GM19468 (cell line): ENCODE data around the gene DUS1L.

Source experiments
- ATAC-seq: cut with Tn5 transposase; IDR thresholded peaks from one replicate; pipeline ENCODE4 v1.9.1; 2021; ENCODE audit warnings: mild to moderate bottlenecking, moderate library complexity, moderate number of reproducible peaks; ENCODE audit not compliant: unreplicated experiment; ENCODE audit errors: extremely low read depth

Gene DUS1L

DNA sequence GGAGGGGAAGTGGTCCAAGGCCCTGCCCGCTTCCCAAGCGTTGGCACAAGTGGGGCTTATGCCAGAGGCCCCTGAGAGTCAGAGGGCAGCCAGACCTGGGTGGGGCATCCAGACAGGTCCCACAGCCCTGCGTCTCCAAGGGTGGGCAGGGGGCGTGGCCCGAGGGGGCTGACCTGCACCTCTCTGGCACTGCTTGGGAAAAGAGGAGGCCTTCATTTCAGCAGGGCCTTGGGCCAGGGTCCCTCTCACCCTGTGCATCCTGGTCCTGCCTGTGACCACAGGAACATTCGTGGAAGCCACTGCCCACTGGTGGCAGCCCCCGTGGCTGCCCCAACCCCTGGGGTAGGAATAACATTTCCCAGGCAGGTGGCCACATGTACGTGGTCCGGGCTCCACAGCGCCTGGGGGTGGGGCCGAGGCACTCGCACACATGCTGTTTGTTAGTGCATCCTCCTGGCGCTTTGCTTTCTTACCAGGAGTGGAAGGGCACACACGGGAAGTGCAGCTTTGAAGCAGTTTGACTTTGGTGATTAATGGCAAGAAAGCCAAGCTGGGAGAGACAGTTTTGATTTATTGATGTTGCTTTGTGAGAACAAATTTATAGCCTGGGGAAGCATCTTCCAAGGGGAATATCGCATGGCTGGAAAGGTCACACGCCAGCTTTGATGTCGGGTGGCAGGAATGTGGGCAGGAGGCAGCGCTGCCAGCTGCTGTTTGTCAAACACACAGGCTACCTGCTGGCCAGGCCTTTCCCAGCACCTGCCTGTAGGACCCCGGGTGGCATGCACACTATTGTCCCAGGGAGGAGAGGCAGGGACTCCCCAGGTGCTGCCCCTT is 47.2 kb downstream of the DUS1L start:
- no peak for ATAC-seq

DNA sequence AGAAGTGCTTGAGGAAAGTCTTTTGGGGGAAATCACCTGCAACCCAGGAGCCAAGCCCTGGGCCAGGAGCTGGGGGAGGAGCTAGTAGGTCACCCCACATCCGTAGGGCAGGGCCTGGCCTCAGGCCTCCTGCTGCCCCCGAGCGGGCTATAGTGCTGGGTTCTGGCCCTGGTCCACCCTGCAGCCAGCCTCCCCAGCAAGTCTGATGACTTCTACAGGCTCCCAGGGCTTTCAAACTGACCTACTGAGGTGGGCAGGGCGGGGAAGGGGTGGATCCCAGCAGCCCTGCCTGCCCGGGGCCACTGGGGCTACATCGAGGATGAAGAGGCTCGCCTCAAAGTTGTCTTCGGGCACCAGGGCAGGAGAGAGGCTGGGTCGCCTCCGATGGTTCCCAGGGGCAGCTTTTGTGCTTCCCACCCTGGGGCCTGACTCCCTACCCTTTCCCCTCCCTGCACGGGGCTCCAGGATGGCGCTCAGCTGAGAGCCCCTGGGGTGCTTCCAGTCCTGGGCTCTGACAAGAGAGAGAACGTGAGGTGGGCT is 47.9 kb downstream of the DUS1L start:
- ATAC-seq: no peak

DNA sequence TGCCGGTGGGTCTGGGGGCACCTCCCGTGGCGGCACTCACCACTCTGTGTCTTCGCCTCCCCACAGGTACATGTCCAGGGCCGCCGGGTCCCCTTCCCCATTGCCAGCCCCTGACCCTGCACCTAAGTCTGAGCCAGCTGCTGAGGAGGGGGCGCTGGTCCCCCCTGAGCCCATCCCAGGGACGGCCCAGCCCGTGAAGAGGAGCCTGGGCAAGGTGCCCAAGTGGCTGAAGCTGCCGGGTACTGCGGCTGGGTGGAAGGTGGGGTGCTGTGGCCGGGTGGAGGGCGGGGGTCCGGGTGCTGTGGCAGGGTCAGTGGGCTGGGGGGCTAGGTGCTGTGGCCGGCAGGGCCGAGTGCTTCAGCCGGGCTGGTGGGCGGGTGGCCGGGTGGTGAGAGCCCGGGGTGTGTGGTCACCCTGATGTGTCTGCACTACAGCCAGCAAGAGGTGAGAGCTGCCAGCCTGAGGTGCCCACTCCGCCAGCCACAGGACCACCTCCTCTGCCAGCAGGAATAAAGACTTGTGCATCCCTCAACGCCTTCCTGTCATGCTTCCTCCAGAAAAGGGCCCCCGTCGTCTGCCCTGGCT is 48.6 kb downstream of the DUS1L start:
- no peak for ATAC-seq

DNA sequence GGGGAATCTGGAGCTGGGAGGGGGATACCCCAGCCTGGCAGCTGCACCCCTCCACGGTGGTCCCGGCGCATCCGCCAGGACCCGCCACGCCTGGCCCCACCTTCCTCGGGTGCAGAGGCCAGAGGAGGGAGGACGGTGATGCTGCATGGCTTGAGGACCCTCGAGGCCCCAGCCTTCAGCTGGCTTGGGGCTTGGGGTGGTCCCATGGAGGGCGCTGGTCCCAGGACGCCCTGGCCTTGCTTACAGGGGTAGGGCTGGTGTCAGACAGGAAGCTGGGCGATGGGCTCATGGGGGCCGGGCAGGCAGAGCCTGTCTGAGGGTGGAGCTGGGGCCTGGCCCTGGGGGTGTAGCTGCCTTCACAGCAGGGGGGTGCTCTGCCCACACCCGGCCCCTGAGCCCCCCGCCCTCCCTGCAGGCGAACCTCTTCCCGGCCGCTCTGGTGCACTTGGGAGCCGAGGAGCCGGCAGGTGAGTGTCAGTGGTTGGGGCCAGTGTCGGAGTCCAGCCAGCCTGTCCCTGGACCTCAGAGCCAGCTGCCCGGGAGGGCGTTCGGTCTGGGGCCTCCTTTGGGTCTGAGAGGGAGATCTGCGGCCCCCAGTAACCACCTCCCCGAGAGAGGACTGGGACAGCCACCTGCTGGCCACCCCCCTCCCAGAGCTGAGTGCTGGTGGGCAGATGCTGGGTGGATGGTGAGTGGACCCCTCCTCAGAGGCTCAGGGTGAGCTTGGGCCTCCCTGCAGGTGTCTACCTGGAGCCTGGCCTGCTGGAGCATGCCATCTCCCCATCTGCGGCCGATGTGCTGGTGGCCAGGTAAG is 49.3 kb downstream of the DUS1L start:
- ATAC-seq: no peak

DNA sequence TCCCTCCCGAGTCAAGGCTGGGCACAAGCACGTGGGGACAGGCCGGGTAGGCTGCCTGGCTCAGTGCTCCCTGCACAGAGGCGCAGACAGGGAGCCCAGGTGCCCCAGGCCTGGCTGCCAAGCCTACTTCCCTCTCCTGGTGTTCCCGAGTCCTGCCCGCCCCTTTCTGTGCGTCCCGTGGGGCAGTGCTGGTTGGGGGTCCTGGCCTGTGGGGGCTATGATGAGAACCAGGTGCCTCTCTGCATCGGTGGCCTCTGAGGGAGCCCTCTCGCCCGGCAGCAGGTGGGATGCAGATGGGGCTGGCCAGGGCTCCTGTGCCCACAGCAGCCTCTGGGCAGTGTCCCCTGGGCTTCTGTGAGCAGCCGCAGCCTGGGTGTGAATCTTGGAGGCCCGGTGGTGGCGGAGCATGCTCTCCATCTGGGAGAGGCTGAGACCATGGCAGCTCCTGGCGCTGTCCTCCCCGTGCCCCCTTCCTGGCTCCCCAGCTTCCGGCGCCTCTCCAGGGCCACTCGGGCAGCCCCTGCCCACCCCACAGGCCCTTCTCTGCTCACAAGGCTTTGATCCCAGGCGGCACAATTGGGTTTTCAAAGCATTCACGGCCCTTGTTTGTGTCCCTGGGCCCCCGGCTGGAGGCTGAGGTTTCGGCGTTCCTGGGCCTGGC is 50.2 kb downstream of the DUS1L start:
- ATAC-seq: no peak

DNA sequence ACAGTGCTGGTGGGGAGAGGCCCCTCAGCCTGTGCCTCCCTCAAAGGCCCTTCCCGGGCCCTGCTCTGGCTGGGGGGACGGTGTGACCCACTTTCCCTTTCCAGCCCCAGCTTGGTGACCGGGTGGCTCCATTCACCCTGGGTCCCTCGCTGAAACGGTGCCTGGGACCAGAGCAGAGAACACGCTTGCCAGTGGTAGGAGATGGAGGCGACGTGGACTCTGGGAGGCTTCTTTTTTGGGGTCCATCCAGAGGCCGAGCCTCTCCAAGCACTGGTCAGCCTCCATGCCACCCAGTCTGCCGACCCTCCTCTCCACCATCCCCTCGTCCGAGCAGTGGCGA is 50.7 kb downstream of the DUS1L start:
- no peak for ATAC-seq

DNA sequence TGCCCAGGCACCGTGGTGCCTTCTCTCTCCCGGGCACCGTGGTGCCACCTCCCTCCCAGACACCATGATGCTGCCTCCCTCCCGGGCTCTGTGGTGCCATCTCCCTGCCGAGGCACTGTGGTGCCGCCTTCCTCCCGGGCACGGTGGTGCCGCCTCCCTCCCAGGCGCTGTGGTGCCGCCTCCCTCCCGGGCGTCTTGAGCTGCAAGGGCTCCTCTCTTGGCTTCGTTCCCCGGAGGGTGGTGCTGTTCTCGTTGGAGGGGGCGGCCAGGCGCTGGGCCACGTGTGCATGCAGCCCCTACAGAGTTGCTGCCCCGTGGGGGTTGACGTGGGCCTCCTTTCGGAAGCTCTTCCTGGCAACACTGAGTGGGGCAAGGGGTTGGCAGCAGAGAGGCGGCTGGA is 51.2 kb downstream of the DUS1L start:
- no peak for ATAC-seq

DNA sequence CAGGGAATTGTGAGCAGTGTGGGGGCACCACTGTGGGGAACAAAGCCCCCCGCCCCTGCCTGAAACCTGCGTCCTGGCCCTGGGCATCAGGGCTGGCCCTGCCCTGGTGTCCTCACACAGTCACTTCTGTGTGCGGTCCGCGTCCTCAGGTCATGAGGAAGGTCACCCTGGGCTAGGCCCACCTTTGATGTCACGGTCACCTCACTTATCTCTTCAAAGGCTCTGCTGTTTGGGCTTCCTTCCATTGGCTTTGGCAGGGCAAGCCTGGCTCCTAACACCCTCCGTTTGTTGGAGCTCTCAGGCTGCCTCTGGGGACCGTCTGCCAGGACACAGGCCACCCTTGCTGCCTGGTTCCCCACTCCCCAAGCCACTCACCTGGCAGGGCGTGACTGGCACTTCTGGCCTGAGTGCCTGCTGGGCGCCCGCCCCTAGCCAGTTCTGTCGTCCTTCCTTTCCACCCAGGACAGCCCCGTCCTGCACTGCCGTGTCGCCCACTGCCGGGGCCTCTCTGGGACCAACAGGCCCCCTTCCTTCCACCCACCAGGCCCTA is 51.8 kb downstream of the DUS1L start:
- ATAC-seq: no peak

DNA sequence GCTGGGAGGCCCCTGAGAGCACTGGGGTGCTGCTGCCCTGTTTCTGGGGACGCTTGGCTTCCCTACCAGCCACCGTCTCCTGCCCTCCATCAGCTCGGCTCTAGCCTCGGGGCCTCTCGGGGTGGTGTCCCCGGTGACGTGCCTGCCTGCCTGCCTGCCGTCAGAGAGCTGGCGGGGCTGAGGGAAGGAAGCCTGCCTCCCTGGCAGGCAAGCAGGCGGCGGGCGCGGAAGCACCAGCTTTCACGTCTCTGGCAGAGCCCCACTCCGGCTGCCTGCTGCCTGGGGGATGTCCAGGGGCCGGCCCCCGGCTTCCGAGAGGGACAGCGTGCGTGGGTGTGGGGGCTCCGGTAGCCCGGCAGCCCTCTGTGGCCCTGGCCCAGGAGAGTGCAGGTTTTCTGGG is 52.3 kb downstream of the DUS1L start:
- no peak for ATAC-seq

DNA sequence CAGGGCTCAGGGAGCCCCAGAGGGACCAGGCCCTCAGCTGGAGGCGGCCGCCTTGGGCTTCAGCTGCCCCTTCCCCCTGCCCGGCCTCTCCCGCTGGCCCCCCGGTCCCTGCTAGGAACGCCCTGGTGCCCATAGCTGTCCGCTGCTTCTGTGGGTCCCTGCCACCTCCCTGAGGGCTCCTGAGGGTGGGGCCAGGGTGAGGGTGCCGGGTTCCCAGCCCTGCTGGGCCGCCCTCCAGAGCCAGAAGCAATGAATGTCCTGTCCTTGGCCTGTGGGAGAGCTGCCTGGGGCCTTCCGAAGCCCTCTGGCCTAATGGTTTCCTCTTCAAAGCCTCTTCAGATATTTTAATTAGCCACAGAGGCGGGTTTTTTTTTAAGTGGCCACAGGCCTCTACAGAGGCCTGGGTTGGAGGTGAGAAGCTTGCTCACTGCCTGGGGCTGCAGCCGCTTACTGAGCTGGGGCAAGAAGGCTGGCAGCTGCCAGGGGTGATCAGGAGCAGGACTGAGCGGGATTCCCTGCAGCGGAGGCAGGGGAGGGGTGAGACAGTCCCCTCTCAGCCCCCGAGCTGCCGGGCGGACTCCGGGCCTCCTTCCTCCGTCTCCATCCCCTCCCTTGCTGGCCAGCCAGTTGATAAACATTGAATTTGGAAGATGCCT is 52.8 kb downstream of the DUS1L start:
- ATAC-seq: no peak

DNA sequence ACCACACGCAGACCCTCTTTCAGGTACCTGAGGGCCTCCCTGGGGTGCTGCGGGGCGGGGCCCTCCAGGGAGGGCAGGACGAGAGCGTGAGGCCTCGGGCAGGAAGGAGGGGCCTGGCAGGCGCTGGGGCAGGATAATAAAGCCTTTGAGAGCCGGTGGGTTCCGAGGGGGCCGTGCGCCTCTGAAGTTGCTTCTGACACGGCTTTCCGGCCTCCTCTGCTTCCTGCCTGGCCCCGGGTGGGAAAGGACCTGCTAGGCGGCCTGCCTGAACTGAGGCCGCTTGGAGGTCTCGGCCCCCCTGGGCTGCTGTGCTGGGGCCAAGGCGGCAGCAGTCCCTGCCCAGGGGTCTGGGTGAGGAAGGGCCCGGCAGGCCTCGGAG is 53.4 kb downstream of the DUS1L start:
- no peak for ATAC-seq

DNA sequence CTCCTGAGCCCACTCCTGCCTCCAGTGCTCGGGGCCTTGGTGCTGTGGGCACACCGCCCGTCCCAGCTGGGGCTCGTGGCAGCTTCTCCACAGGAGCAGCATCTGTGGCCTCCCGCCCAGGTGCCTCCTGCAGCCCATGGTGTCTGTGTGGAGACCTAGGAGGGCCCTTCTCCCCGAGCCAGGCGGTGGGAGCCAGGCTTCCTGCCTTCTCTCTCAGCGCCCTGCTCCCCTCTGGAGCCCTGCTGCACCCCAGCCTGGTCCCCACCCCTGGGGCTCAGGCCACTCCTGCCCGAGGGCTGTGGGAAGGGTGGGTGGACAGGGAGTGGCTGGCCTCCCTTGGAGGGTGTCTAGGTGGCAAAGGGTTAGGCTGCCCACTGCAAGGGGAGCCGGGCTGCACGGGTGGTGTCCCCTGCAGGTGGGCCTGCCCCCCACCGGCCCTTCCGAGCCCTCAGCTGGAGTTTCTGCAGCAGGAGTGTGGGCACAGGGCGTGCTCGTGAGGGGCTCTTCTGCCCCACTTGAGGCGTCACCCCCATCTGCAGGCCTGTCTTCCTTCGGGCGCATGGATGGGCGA is 53.9 kb downstream of the DUS1L start:
- ATAC-seq: no peak

DNA sequence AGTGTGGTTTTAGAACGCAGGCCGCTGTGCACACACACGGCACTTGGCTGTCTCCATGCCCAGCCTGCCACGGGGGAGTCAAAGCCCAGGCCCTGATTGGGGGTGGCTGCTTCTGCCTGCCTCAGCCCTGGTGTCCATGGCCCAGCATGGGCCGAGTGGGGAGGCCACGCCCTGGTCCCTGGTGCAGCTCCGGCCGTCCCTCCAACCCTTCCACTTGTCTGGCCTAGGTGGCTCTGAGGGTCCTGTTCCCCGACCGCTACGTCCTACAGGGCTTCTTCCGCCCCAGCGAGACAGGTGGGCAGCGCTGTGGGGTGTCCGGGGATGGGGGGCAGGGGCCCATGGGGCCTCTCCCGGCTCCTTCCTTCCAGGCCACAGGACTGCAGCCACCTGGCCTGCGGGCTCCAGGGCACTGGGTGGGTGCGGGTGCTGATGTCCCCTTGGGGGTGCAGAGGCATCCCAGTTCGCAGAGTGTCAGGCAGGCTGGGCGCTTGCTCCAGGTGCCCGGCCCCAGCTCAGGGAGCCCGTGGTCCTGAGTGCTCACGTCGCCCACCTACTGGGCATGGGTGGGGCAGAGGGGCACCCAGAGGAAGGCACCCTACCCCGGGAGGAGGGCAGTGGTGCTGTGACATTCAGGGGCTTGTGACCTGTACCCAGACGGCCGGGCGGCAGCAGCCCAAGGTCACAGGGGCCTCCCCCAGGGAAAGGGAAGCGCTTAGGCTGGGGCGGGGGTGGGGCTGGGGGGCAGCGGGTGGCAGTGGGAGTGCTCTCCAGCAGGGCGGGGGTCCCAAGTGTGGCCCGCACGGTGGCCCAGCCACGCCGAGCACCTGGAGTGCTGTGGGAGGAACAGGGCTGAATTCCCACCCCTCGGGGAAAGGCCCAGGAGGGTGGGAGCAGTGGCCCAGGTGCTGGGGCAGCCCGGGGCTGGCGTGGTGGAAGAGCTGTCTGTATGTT is 54.8 kb downstream of the DUS1L start:
- ATAC-seq: no peak

DNA sequence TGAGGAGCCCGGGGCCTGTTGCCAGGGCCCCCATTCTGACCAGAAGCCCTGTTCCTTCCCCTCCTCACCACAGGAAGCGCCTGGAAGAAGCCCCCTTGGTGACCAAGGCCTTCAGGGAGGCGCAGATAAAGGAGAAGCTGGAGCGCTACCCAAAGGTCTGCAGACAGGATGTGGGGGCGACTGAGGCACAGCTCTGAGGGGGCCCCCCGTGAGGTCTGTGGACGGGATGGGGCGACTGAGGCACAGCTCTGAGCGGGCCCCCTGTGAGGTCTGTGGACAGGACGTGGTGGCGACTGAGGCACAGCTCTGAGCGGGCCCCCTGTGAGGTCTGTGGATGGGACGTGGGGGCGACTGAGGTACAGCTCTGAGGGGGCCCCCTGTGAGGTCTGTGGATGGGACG is 56.2 kb downstream of the DUS1L start:
- ATAC-seq: no peak

DNA sequence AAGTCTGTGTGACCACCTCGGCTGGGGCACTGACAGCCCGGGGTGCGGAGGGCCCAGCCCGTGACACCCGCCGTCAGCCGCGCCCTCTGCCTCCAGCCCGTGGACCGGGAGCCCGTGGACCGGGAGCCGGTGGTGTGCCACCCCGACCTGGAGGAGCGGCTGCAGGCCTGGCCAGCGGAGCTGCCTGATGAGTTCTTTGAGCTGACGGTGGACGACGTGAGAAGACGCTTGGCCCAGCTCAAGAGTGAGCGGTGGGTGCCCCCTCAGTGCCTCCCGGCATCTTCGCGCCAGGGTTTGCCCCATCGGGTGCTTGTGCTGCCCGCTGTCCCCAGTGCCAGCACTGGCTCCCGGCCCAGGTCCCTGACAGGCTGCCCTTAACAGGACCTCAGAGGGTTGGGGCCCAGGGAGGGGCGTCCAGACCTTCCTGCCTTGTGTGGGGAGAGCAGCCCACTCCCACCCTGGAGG is 56.6 kb downstream of the DUS1L start:
- ATAC-seq: no peak

DNA sequence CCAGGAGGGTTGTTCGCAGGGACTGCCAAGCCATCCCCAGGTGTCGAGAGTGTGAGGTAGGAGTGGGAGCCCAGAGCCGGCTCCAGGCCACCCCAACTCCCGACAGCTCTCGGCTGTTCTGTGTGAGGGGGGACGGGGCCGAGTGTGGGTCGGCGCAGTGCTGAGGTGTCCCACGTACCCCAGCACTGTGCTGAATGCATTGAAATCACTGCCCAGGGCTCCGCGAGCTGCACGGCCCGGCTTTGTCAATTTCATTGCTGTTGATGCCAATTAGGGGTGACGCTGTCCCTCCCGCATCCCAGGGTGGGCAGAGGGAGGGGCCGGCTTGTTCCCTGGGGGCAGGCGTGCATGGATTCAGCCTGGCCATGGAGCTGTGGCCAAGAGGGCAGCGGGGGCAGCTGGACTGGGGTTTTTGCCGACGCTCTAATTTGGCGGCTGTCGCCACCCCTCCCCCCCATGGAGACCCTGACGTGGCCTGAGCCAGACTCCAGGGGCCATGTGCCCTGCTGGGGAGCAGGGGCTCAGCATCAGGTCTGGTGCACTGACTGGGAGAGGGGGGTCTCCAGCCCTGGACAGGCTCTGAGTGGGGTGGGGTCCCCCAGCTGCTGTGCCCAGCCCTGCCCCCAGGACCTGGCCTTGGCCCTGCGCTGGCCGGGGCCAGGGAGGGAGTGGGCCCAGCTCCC is 57.2 kb downstream of the DUS1L start:
- ATAC-seq: no peak
